HG03460 (cell line): ENCODE measurements around the gene FRMPD1.
"Not testable (repeated sequence)": the region's sequence is repeated elsewhere in the genome, so short reads cannot be mapped to it uniquely, and the experiment has no call there.

ENCODE experiments used
- ATAC-seq: cut with Tn5 transposase; IDR thresholded peaks from one replicate; pipeline ENCODE4 v1.9.1; 2021; ENCODE audit not compliant: unreplicated experiment

FRMPD1 gene

DNA sequence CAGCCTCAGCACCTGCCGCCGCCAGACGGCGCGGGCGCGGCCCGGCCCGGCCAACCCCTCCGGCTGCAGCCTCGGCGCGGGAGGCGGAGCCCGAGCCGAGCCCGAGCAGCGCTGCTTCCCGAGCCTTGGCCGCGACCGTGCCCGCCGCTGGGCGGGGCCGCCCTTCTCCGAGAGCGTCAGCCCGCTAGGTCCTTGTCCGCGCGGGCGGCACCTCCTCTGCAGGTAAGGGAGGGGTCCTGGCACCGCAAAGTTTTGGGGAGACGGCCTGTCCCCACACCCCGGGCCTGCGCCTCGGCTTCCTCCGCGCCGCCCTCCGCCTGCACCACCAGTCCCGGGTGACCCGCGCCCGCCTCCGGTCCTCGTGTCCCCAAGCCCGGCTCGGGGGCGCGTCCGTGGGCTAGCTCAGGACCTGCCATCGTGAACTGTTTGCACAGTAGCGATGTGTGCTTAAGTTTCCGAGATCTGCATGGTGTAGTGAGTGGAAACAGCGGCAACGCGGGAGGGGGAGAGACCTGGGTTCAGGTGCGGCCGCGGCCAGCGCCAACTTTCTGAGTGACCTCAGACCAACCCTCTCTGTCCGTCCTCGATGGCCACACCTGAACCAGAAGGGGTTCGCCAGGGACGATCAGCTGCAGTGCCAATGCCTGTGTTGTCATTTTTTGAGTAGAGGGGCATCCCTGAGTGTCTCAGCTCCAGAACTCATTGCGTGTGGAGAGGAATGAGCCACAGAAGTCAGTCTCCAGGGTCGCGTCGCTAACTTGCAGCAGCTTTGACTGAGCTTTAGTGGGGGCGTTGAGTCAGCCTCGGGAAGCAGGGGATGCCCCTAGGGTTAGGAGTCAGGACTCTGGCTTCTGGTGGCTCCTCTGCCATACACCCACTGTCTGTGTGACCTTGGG is at the start of gene FRMPD1:
TSS of gene FRMPD1 (plus strand) at position 82 of the 896 bp plus-strand sequence. CDS start 41,688 bp downstream, outside the sequence.
- peak; percentile 80 for ATAC-seq

- not testable (repeated sequence) for ATAC-seq
Observed at GRCh38 chr9:37602061-37602460, 48.7 kb upstream of the FRMPD1 start.

DNA sequence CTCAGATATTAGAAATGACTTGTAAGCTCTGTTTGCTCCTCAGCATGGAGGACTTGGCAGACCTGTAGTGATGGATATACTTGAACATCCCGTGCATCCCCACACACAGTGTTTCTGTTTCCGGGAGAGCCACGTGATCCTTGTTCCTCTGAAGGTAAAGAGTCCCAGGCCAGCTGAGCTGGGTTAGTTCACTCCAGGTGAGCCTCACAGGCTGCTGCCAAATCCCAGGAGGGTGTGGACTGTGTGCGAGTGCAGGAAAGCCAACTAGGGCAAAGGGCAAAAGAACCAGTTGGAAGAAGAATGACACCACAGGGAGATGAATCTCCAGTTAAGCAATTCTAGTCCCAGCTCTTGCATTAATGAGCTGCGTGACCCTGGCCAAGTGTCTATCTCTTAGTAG is 47.9 kb upstream of the FRMPD1 start:
- no peak for ATAC-seq

DNA sequence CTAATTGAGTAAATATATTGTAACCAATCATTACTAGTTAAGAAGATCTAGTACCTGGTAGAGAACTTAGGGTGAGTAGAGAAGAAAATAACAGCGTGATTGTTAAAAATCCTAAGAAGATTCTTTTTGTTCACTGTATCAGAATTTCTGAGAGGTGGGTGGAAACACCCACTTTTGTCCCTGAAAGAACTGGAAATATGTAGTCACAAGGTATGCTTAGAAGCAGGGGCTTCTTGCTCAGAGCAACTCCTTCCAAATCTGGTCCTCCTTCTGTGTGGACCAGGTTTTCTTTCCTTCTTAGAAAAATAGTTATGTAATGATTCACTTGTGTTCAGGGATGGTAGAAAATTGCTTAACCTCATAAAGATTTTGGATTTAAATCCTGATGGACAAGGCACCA is 46.5 kb upstream of the FRMPD1 start:
- no peak for ATAC-seq

- ATAC-seq, result no peak
Observed at GRCh38 chr9:37608250-37608649, 42.5 kb upstream of the FRMPD1 start.

- no peak for ATAC-seq
Observed at GRCh38 chr9:37609735-37610397, 40.9 kb upstream of the FRMPD1 start.

- no peak for ATAC-seq
Observed at GRCh38 chr9:37611014-37611413, 39.7 kb upstream of the FRMPD1 start.

GRCh38 chr9:37611961-37612360 is 38.8 kb upstream of the FRMPD1 start:
- ATAC-seq, result no peak

- ATAC-seq, result no peak
Observed at GRCh38 chr9:37617161-37617560, 33.6 kb upstream of the FRMPD1 start.

GRCh38 chr9:37617832-37618231 is 32.9 kb upstream of the FRMPD1 start:
- no peak for ATAC-seq

DNA sequence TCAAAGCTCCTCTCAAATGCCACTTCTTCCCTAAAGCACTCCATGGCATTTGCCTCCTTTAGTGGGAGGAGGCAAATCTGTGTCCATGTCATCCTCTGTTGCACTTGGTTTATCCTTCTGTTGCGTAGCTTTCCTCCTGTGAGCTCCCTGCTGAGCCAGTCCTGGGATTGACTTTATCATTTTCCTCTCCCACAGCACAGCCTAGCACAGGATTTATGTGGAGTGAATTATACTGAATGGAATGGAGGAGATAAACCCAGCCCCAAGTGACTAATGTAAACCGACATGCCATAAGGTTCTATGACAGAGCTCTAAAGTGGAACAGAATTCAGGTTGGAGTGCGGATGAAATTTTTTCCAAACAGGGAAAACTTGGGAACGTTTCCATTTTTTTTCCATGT is 31.9 kb upstream of the FRMPD1 start:
- ATAC-seq, result no peak

GRCh38 chr9:37619806-37620205 is 30.9 kb upstream of the FRMPD1 start:
- ATAC-seq, result no peak

- ATAC-seq, result no peak
Observed at GRCh38 chr9:37620396-37620795, 30.4 kb upstream of the FRMPD1 start.

- no peak for ATAC-seq
Observed at GRCh38 chr9:37621273-37622121, 29.3 kb upstream of the FRMPD1 start.

DNA sequence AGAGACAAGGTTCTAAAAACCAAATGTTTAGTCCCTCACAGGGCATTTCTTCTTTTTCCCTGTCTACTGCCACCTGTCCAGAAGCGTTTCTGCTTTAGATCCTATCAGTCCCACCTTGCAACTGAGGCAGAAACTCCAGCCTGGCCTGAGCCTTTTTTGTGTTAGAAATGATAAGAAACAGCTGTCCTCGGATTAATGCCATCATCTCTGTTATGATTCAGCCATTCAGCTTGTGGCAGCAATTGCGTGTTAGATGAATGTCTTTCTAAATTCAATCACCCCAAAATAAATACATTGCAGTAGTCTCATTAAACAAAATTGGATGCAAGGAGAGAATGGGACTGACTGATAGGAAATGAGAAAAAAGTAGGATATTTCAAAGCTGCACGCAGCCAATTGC is 28.3 kb upstream of the FRMPD1 start:
- no peak for ATAC-seq

DNA sequence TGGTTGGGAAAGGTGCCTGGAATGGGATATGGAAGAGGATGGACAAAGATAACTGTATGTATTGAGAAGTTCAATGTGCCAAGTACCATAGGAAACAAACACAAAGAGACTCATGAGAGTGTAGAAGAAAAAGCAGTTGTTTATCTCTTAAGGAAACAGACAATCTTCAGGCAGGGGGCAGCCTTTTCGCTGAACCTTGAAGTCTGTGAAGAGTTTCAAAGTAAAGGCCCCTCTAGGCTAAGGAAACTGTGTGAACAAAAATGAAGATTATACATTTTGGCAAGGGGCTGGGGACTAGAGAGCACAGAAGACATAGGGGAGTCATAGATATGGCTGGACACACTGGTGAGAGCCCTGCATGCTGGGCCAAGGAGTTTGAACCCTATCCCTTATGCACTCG is 27.5 kb upstream of the FRMPD1 start:
- ATAC-seq, result no peak

- no peak for ATAC-seq
Observed at GRCh38 chr9:37624073-37624472, 26.7 kb upstream of the FRMPD1 start.

- ATAC-seq, result no peak
Observed at GRCh38 chr9:37625036-37625757, 25.6 kb upstream of the FRMPD1 start.

GRCh38 chr9:37625758-37626147 is 25.0 kb upstream of the FRMPD1 start:
- ATAC-seq, result no peak

DNA sequence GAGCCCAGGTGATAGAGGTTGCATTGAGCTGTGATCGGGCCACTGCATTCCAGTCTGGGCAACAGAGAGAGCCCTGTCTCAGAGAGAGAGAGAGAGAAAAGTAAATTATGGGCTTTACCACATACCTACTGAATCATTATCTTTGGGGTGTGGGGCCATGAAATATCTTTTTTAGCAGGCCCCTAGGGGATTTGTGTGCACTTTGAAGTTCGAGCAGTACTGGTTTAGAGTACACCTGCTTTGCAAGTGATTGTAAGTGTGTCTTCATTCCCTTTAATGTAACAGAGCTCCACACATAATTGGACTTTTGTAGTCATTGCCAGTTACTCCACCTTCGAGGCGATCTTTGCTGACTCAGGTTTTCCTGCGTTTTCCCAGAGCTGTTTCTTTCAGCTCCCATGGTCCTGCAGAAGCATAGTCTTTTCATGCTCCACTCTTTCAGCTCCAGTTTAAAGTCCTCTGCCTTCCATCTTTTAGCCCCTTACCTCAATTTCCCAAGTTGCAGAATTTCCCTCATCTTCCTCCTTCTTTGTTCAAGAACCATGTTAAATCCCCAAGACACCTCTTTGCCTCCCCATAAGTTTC is 24.0 kb upstream of the FRMPD1 start:
- no peak for ATAC-seq
